Measurements from ENCODE around the gene COX18. TPM values are rescaled to one million over a fixed set of nuclear protein-coding genes. Genes with fewer than 3 reads are reported as not detected.
A peak's percentile ranks its signal among the peaks of the same experiment; 100 is the strongest.

Gene COX18
- total RNA-seq, 1 experiment from 2014 or later: 25.3 TPM

- H3K27me3 ChIP-seq (replicated peaks): no peaks in the 10 kb centered on the region
- H3K9me3 ChIP-seq (replicated peaks): no peaks in the 10 kb centered on the region
- H3K27ac ChIP-seq: no peak overlapping the region
- no peaks in the 10 kb centered on the region for H3K4me1 ChIP-seq (replicated peaks)
- no peak for DNase-seq (ENCODE audit: low read depth in 1 of 2, low spot score in 2 of 2)
- H3K36me3 ChIP-seq: no peaks in the 10 kb centered on the region
- H3K4me3 ChIP-seq: no peak overlapping the region
Measured at GRCh38 chr4:73028621-73029020, 40.9 kb downstream of the COX18 start.

DNA sequence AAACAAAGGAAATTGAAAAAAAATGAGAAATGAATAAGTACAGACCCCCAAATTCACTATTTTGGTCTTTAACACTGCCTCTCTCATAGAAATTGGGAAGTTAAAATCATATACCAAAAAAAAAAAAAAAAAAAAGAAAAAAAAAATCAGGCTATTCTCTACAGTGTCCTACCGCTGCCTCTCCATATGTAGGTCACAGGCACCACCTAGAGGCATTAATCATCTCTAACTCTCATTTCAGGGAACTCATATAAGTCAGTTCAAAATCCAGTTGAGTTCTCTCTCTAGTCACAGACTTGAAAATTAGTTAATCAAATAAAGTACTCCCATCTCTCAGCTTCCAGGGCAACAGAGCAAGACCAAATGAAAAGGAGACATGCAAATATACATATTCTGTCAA lies 47.9 kb downstream of the COX18 start:
- H3K27me3 ChIP-seq (replicated peaks): no peaks in the 10 kb centered on the region
- DNase-seq (ENCODE audit: low read depth in 1 of 2, low spot score in 2 of 2): peak in 1 of 2 experiments; percentile 18
- no peaks in the 10 kb centered on the region for H3K36me3 ChIP-seq
- no peaks in the 10 kb centered on the region for H3K4me1 ChIP-seq (replicated peaks)
- H3K9me3 ChIP-seq (replicated peaks): no peaks in the 10 kb centered on the region
- no peak overlapping the region for H3K27ac ChIP-seq
- no peak overlapping the region for H3K4me3 ChIP-seq

- H3K27ac ChIP-seq: no peak overlapping the region
- H3K27me3 ChIP-seq (replicated peaks): no peaks in the 10 kb centered on the region
- peak in 1 of 2 experiments; percentile 38 for DNase-seq (ENCODE audit: low read depth in 1 of 2, low spot score in 2 of 2)
- H3K4me1 ChIP-seq (replicated peaks): no peaks in the 10 kb centered on the region
- H3K36me3 ChIP-seq: no peaks in the 10 kb centered on the region
- no peaks in the 10 kb centered on the region for H3K9me3 ChIP-seq (replicated peaks)
- H3K4me3 ChIP-seq: no peak overlapping the region
Measured at GRCh38 chr4:73019462-73020047, 50.0 kb downstream of the COX18 start.

- Histone ChIP-seq H3K36me3 (no peaks in the 10 kb centered on the region), H3K4me3 (no peak overlapping the region), H3K27ac (no peak overlapping the region), H3K27me3 (replicated peaks) (no peaks in the 10 kb centered on the region), H3K9me3 (replicated peaks) (no peaks in the 10 kb centered on the region), H3K4me1 (replicated peaks) (no peaks in the 10 kb centered on the region)
- no peak for DNase-seq (ENCODE audit: low read depth in 1 of 2, low spot score in 2 of 2)
Measured at GRCh38 chr4:73018595-73018994, 50.9 kb downstream of the COX18 start.

GRCh38 chr4:73013310-73013709 lies 56.2 kb downstream of the COX18 start:
- H3K27me3 ChIP-seq (replicated peaks): no peaks in the 10 kb centered on the region
- H3K36me3 ChIP-seq: no peaks in the 10 kb centered on the region
- H3K27ac ChIP-seq: no peak overlapping the region
- no peak overlapping the region for H3K4me3 ChIP-seq
- no peaks in the 10 kb centered on the region for H3K9me3 ChIP-seq (replicated peaks)
- no peaks in the 10 kb centered on the region for H3K4me1 ChIP-seq (replicated peaks)
- DNase-seq (ENCODE audit: low read depth in 1 of 2, low spot score in 2 of 2): no peak

DNA sequence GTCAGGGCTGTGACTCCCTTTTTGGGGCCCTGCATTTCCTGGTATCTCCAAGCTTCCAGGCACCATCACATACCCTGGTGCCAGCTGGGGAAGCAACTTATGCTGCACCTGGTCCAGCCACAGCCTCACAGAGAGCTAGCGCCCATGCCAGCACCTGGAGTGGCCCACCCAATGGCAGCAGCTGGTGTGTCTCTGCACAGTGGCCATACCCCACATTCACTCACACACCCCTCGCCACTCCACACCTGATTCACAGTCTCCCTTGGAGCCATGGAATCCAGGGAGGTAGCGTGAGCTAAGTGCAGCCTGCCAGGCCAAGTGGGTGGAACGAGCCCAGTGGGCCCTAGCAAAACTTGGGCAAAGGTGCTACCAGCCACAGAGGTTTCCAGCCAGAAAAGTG lies 56.8 kb downstream of the COX18 start:
- Histone ChIP-seq H3K27ac (no peak overlapping the region), H3K4me1 (replicated peaks) (no peaks in the 10 kb centered on the region), H3K27me3 (replicated peaks) (no peaks in the 10 kb centered on the region), H3K4me3 (no peak overlapping the region), H3K9me3 (replicated peaks) (no peaks in the 10 kb centered on the region), H3K36me3 (no peaks in the 10 kb centered on the region)
- DNase-seq (ENCODE audit: low read depth in 1 of 2, low spot score in 2 of 2): no peak

DNA sequence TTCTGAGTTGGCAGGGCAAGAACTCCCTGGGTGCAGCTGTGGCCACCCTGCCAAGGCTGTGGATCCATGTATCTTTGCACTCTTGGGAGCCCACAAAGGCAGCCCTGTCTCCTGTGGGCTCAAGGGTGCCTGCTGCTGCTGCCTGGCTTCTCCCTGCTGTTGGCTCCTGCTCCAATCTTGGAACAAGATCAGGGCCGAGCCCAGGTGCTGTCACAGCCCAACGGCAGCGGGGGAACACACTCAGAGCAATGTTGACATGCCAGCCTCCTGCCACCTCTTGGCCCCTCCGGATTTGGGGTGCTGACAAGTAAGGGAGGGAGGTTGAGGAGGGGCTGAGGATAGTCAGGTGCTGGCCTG lies 57.9 kb downstream of the COX18 start:
- Histone ChIP-seq H3K27me3 (replicated peaks) (no peaks in the 10 kb centered on the region), H3K4me3 (no peak overlapping the region), H3K27ac (no peak overlapping the region), H3K4me1 (replicated peaks) (no peaks in the 10 kb centered on the region), H3K36me3 (no peaks in the 10 kb centered on the region), H3K9me3 (replicated peaks) (no peaks in the 10 kb centered on the region)
- no peak for DNase-seq (ENCODE audit: low read depth in 1 of 2, low spot score in 2 of 2)

- Histone ChIP-seq H3K9me3 (replicated peaks) (no peaks in the 10 kb centered on the region), H3K27me3 (replicated peaks) (no peaks in the 10 kb centered on the region), H3K36me3 (no peaks in the 10 kb centered on the region), H3K27ac (no peak overlapping the region), H3K4me3 (no peak overlapping the region), H3K4me1 (replicated peaks) (no peaks in the 10 kb centered on the region)
- no peak for DNase-seq (ENCODE audit: low read depth in 1 of 2, low spot score in 2 of 2)
Measured at GRCh38 chr4:73010789-73011628, 58.5 kb downstream of the COX18 start.

DNA sequence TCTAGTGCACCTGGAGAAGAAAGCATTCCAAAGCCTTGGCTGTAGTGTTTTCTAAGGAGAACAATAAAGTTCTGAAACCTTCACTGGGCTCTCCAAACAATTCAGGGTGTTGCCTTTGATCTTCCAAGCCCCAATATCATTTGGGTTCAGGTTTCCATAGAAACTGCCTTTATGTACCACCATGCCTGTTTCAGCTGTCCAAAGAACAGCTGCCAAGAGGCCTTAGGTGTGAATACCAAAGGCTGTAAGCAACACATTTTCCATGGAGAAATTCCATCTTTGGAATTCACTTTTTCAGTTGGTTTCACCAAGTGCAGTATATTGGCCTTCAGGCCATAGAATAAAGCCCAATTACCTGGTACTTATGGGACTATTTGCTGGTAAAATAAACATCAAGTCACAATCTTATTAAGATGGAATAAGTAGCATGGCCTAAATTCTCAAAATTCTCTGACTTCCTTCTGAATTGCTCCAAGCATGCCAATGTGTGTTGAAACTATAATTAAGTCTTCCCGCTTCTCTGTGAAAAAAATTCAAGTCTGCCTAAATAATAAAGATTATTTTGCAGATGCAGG lies 61.9 kb downstream of the COX18 start:
- no peak for DNase-seq (ENCODE audit: low read depth in 1 of 2, low spot score in 2 of 2)
- Histone ChIP-seq H3K4me3 (no peak overlapping the region), H3K27me3 (replicated peaks) (0 out of 2 replicates have a peak, but pooled peaks cover 4% of the 10 kb centered on the region), H3K9me3 (replicated peaks) (no peaks in the 10 kb centered on the region), H3K4me1 (replicated peaks) (no peaks in the 10 kb centered on the region), H3K36me3 (no peaks in the 10 kb centered on the region), H3K27ac (no peak overlapping the region)

DNA sequence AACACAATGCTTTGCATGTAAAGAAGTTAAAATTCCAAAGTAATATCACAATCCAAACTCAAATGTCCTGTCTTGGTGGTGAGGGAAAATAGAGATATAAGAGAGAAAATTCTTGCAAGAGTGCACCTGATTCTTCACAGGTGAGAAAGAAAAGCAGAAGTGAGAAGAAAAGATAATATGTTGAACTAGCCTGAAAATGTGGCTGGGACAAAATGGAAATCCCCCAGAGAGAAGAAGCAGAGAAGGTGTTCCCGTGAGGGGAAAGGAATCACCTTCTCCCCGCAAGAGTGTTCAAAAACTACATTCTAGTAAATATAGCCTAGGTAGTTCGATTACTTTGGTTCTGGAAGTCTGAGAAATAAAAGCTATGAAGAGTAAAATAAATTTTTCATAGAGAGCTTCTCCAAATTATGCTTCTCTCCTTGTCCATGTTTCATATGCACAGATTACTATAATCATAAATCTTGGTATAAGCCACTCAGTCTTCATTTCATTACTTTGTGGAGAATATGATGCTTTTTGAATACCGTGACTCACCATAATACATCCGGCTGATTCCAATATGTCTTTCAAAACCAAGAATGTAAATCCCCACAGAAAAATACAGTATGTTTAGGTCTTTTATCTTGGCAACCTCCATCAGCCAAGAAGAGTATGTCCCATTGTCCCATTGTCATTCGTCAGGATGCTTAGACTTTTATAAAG lies 63.1 kb downstream of the COX18 start:
- H3K27me3 ChIP-seq (replicated peaks): 0 out of 2 replicates have a peak, but pooled peaks cover 4% of the 10 kb centered on the region
- H3K4me1 ChIP-seq (replicated peaks): no peaks in the 10 kb centered on the region
- no peak overlapping the region for H3K4me3 ChIP-seq
- no peaks in the 10 kb centered on the region for H3K36me3 ChIP-seq
- H3K9me3 ChIP-seq (replicated peaks): no peaks in the 10 kb centered on the region
- no peak overlapping the region for H3K27ac ChIP-seq
- DNase-seq (ENCODE audit: low read depth in 1 of 2, low spot score in 2 of 2): no peak

DNA sequence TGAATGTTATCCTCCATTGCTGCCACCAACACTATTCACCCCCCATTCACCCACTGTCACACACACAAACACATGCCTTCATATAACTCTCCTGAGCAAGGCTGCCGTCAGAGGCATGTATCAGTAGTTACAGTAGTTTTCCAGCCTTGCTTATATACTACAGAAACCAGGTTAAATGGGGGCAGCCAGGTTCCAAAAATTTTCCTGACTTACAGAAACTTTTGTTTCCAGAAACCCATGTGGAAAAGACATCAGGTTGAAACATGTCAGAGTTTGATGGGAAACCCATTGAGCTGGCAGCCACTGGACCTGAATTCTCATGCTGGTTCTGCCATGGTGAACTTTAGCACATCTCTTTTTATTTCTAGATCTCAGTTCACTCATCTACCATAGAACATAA lies 64.0 kb downstream of the COX18 start:
- Histone ChIP-seq H3K27ac (no peak overlapping the region), H3K9me3 (replicated peaks) (no peaks in the 10 kb centered on the region), H3K27me3 (replicated peaks) (0 out of 2 replicates have a peak, but pooled peaks cover 4% of the 10 kb centered on the region), H3K4me3 (no peak overlapping the region), H3K4me1 (replicated peaks) (no peaks in the 10 kb centered on the region), H3K36me3 (no peaks in the 10 kb centered on the region)
- no peak for DNase-seq (ENCODE audit: low read depth in 1 of 2, low spot score in 2 of 2)

Data from SJSA1 (cell line).